CD4-positive, CD25-positive, alpha-beta regulatory T cell (primary cell): ENCODE measurements around the gene CPSF3. TPM values are rescaled to one million over a fixed set of nuclear protein-coding genes. Genes with fewer than 3 reads are reported as not detected.
"Not testable (repeated sequence)": the region's sequence is repeated elsewhere in the genome, so short reads cannot be mapped to it uniquely, and the experiment has no call there.

ENCODE experiments used
- ATAC-seq, 2 donors: fragments of 150-1000 bp; cut with Tn5 transposase; one replicate each; pipeline ENCODE4 v1.10.0; 2021; ENCODE audit warnings: low read depth in 2 of 2, moderate number of reproducible peaks in 2 of 2, moderate library complexity in 1 of 2
- DNase-seq, 3 donors: peaks; one replicate each; pipeline versions ENCODE4 v3.0.0 to v3.0.0-alpha.2; 2012 to 2022; ENCODE audit warnings: mixed read lengths in 1 of 3
- H3K27ac ChIP-seq: one replicate; pipeline ENCODE4 v1.7.0; 2013; ENCODE audit warnings: mild to moderate bottlenecking, low read length; ENCODE audit not compliant: insufficient read depth, poor library complexity, severe bottlenecking
- H3K27me3 ChIP-seq: one replicate; pipeline ENCODE4 v1.7.0; 2013; ENCODE audit warnings: low read length; ENCODE audit not compliant: control insufficient read depth, insufficient read depth
- H3K36me3 ChIP-seq: one replicate; pipeline ENCODE4 v1.7.0; 2013; ENCODE audit warnings: mild to moderate bottlenecking, low read length, moderate library complexity; ENCODE audit not compliant: control insufficient read depth, insufficient read depth
- H3K4me1 ChIP-seq: 2 replicates; pipeline ENCODE4 v1.7.0; 2013; ENCODE audit warnings: mild to moderate bottlenecking, low read length; ENCODE audit not compliant: insufficient read depth, control insufficient read depth, poor library complexity, severe bottlenecking
- H3K4me3 ChIP-seq: one replicate; pipeline ENCODE4 v1.7.0; 2013; ENCODE audit warnings: low read depth, mild to moderate bottlenecking, low read length, moderate library complexity
- H3K9me3 ChIP-seq, 2 experiments: 1 replicate in 1 of 2; 2 replicates in 1 of 2; pipeline ENCODE4 v1.7.0; 2013; ENCODE audit warnings: low read length in 2 of 2, mild to moderate bottlenecking in 1 of 2, moderate library complexity in 1 of 2; ENCODE audit not compliant: control insufficient read depth in 2 of 2
- H3K27ac Mint-ChIP-seq, 3 donors: one replicate each; pipeline ENCODE4 v1.8.0; 2020 to 2022; ENCODE audit warnings: mild to moderate bottlenecking in 3 of 3, mixed read lengths in 3 of 3, moderate library complexity in 2 of 3
- H3K27me3 Mint-ChIP-seq: one replicate; pipeline ENCODE4 v1.8.0; 2022; ENCODE audit warnings: mild to moderate bottlenecking, mixed read lengths
- H3K36me3 Mint-ChIP-seq: one replicate; pipeline ENCODE4 v1.8.0; 2020; ENCODE audit warnings: mixed read lengths
- H3K4me1 Mint-ChIP-seq, 4 donors: one replicate each; pipeline ENCODE4 v1.8.0; 2020 to 2022; ENCODE audit warnings: mixed read lengths in 4 of 4, mild to moderate bottlenecking in 1 of 4
- H3K4me3 Mint-ChIP-seq, 4 donors: one replicate each; pipeline ENCODE4 v1.8.0; 2020 to 2022; ENCODE audit warnings: mild to moderate bottlenecking in 4 of 4, mixed read lengths in 4 of 4, moderate library complexity in 3 of 4
- H3K9me3 Mint-ChIP-seq, 7 donors: one replicate each; pipeline ENCODE4 v1.8.0; 2020 to 2022; ENCODE audit warnings: mixed read lengths in 7 of 7, mild to moderate bottlenecking in 3 of 7, moderate library complexity in 2 of 7
- polyA plus RNA-seq, 4 donors: library from polyadenylated mRNA; unstranded; fragments of 300-500 nt; fragmentation: Illumina TruSeq; gene quantifications; one replicate each; pipeline ENCODE4 v1.2.3, GENCODE V29; 2021
- total RNA-seq: library from RNA; stranded (reverse); gene quantifications from one replicate; pipeline ENCODE4 v1.2.3, GENCODE V29; 2022

CPSF3 gene
- total and polyA plus RNA-seq, 5 donors from 2014 or later, result 23.1 to 37.8 (median 35.4) TPM

GRCh38 chr2:9490789-9491188, 67.3 kb downstream of the CPSF3 start:
- no peak for ATAC-seq
- Histone ChIP-seq H3K9me3 (no peaks in the 10 kb centered on the region), H3K27me3 (no peaks in the 10 kb centered on the region), H3K4me1 (no peaks in the 10 kb centered on the region), H3K36me3 (peaks cover 95% of the 10 kb centered on the region), H3K27ac (no peak overlapping the region), H3K4me3 (no peak overlapping the region)
- H3K36me3 Mint-ChIP-seq, result peaks cover 45% of the 10 kb centered on the region
- H3K27ac Mint-ChIP-seq, result peak overlapping the region in 2 of 3 donors; percentile 59 to 82
- no peaks in the 10 kb centered on the region for H3K27me3 Mint-ChIP-seq
- H3K4me3 Mint-ChIP-seq, result no peak overlapping the region
- no peak for DNase-seq
- H3K9me3 Mint-ChIP-seq, result no peaks in the 10 kb centered on the region
- peaks cover 8 to 21% (median 15%) of the 10 kb centered on the region in 4 donors for H3K4me1 Mint-ChIP-seq

GRCh38 chr2:9492927-9493326, 69.5 kb downstream of the CPSF3 start:
- Histone ChIP-seq H3K36me3 (peaks cover 91% of the 10 kb centered on the region), H3K27ac (no peak overlapping the region), H3K9me3 (no peaks in the 10 kb centered on the region), H3K27me3 (no peaks in the 10 kb centered on the region), H3K4me1 (no peaks in the 10 kb centered on the region), H3K4me3 (no peak overlapping the region)
- Mint-ChIP-seq H3K27ac (no peak overlapping the region), H3K9me3 (no peaks in the 10 kb centered on the region), H3K36me3 (peaks cover 51% of the 10 kb centered on the region), H3K4me3 (no peak overlapping the region), H3K4me1 (peaks cover 7 to 25% (median 13%) of the 10 kb centered on the region in 4 donors), H3K27me3 (no peaks in the 10 kb centered on the region)
- DNase-seq, result no peak
- no peak for ATAC-seq

GRCh38 chr2:9493478-9493877, 70.0 kb downstream of the CPSF3 start:
- no peak overlapping the region for H3K4me3 ChIP-seq
- Mint-ChIP-seq H3K36me3 (peaks cover 50% of the 10 kb centered on the region), H3K9me3 (no peaks in the 10 kb centered on the region), H3K4me1 (peaks cover 4 to 27% (median 13%) of the 10 kb centered on the region in 4 donors), H3K27me3 (no peaks in the 10 kb centered on the region), H3K4me3 (no peak overlapping the region), H3K27ac (peak overlapping the region; percentile 9 to 42 (median 11))
- no peaks in the 10 kb centered on the region for H3K4me1 ChIP-seq
- no peaks in the 10 kb centered on the region for H3K9me3 ChIP-seq
- H3K27ac ChIP-seq, result no peak overlapping the region
- H3K36me3 ChIP-seq, result peaks cover 91% of the 10 kb centered on the region
- DNase-seq (no peak), ATAC-seq (no peak)
- H3K27me3 ChIP-seq, result no peaks in the 10 kb centered on the region

- Mint-ChIP-seq H3K4me1 (peaks cover 0 to 22% (median 10%) of the 10 kb centered on the region in 4 donors), H3K4me3 (no peak overlapping the region), H3K27me3 (no peaks in the 10 kb centered on the region), H3K27ac (peak overlapping the region; percentile 9 to 79 (median 22)), H3K36me3 (peaks cover 44% of the 10 kb centered on the region), H3K9me3 (no peaks in the 10 kb centered on the region)
- Histone ChIP-seq H3K27ac (no peak overlapping the region), H3K4me3 (no peak overlapping the region), H3K9me3 (no peaks in the 10 kb centered on the region), H3K27me3 (no peaks in the 10 kb centered on the region), H3K36me3 (peaks cover 86% of the 10 kb centered on the region), H3K4me1 (no peaks in the 10 kb centered on the region)
- no peak for DNase-seq
- ATAC-seq, result no peak
Observed at GRCh38 chr2:9494081-9494480, 70.6 kb downstream of the CPSF3 start.

- H3K36me3 Mint-ChIP-seq, result peaks cover 49% of the 10 kb centered on the region
- no peaks in the 10 kb centered on the region for H3K9me3 Mint-ChIP-seq
- peaks cover 0 to 24% (median 11%) of the 10 kb centered on the region in 4 donors for H3K4me1 Mint-ChIP-seq
- DNase-seq (peak in 1 of 3 donors; percentile 32), ATAC-seq (peak; percentile 50 to 56)
- Histone ChIP-seq H3K4me1 (no peaks in the 10 kb centered on the region), H3K36me3 (peaks cover 80% of the 10 kb centered on the region), H3K27me3 (no peaks in the 10 kb centered on the region), H3K27ac (no peak overlapping the region), H3K4me3 (no peak overlapping the region), H3K9me3 (no peaks in the 10 kb centered on the region)
- H3K4me3 Mint-ChIP-seq, result no peak overlapping the region
- H3K27ac Mint-ChIP-seq, result peak overlapping the region; percentile 44 to 80 (median 77)
- no peaks in the 10 kb centered on the region for H3K27me3 Mint-ChIP-seq
Observed at GRCh38 chr2:9497017-9497416, 73.6 kb downstream of the CPSF3 start.

- no peaks in the 10 kb centered on the region for H3K9me3 ChIP-seq
- H3K4me1 Mint-ChIP-seq, result peaks cover 0 to 21% (median 13%) of the 10 kb centered on the region in 4 donors
- H3K27me3 Mint-ChIP-seq, result no peaks in the 10 kb centered on the region
- H3K36me3 ChIP-seq, result peaks cover 73% of the 10 kb centered on the region
- peaks cover 52% of the 10 kb centered on the region for H3K36me3 Mint-ChIP-seq
- no peaks in the 10 kb centered on the region for H3K4me1 ChIP-seq
- no peak overlapping the region for H3K4me3 Mint-ChIP-seq
- no peak overlapping the region for H3K27ac ChIP-seq
- H3K27me3 ChIP-seq, result no peaks in the 10 kb centered on the region
- no peaks in the 10 kb centered on the region for H3K9me3 Mint-ChIP-seq
- no peak overlapping the region for H3K27ac Mint-ChIP-seq
- ATAC-seq (no peak), DNase-seq (no peak)
- no peak overlapping the region for H3K4me3 ChIP-seq
Observed at GRCh38 chr2:9498210-9498609, 74.8 kb downstream of the CPSF3 start.

GRCh38 chr2:9508931-9509330, 85.5 kb downstream of the CPSF3 start:
- Histone ChIP-seq H3K9me3 (no peaks in the 10 kb centered on the region), H3K36me3 (peaks cover 47% of the 10 kb centered on the region), H3K4me3 (no peak overlapping the region), H3K4me1 (no peaks in the 10 kb centered on the region), H3K27me3 (no peaks in the 10 kb centered on the region), H3K27ac (no peak overlapping the region)
- Mint-ChIP-seq H3K36me3 (peaks cover 42% of the 10 kb centered on the region), H3K4me1 (peaks cover 0 to 12% (median 4%) of the 10 kb centered on the region in 4 donors), H3K9me3 (peaks cover 0 to 2% (median 0%) of the 10 kb centered on the region in 7 donors), H3K27ac (peak overlapping the region in 2 of 3 donors; percentile 32 to 52), H3K4me3 (no peak overlapping the region), H3K27me3 (no peaks in the 10 kb centered on the region)
- DNase-seq (no peak), ATAC-seq (no peak)

GRCh38 chr2:9513946-9514345, 90.5 kb downstream of the CPSF3 start:
- H3K36me3 Mint-ChIP-seq, result peaks cover 40% of the 10 kb centered on the region
- not testable (repeated sequence) for H3K9me3 Mint-ChIP-seq

More at GRCh38 chr2:9513946-9514345, 90.5 kb downstream of the CPSF3 start:
- H3K4me1 ChIP-seq, H3K4me3 ChIP-seq, H3K27ac ChIP-seq, H3K4me3 Mint-ChIP-seq, DNase-seq, H3K9me3 ChIP-seq, H3K27me3 Mint-ChIP-seq, H3K27ac Mint-ChIP-seq, H3K4me1 Mint-ChIP-seq, H3K27me3 ChIP-seq, ATAC-seq: not testable (repeated sequence)
- peaks cover 43% of the 10 kb centered on the region for H3K36me3 ChIP-seq
